Myocyte (in vitro differentiated cells): ENCODE data around the gene ARL5C. TPM values are rescaled to one million over a fixed set of nuclear protein-coding genes. Genes with fewer than 3 reads are reported as not detected.

ENCODE experiments used
- DNase-seq: peaks from one replicate; pipeline ENCODE4 v3.0.0-alpha.2; 2012; ENCODE audit warnings: low read depth
- total RNA-seq: library from RNA; depleted of rRNA; stranded (reverse); fragments of >200 nt; gene quantifications from 2 replicates; pipeline ENCODE4 v1.2.3, GENCODE V29; 2014

Gene ARL5C
- total RNA-seq, 1 donor from 2014 or later: not detected

- DNase-seq: no peak
Observed at GRCh38 chr17:39108461-39109375, 57.2 kb downstream of the ARL5C start.

GRCh38 chr17:39107973-39108372, 58.0 kb downstream of the ARL5C start:
- DNase-seq: no peak

- DNase-seq: no peak
Observed at GRCh38 chr17:39107155-39107554, 58.8 kb downstream of the ARL5C start.

Other genes with a start within 250 kb of the ARL5C start
- gene FBXO47, start 198.8 kb downstream of the ARL5C start, total RNA-seq: not detected in 2 replicates
- gene PLXDC1, start 14.5 kb downstream of the ARL5C start, total RNA-seq: 49.7 and 65.3 TPM in 2 replicates
- 190 and 408 TPM in 2 replicates for gene CACNB1, start 31.5 kb upstream of the ARL5C start, total RNA-seq
- gene RPL19, start 34.1 kb upstream of the ARL5C start, total RNA-seq: 1,695 and 1,875 TPM in 2 replicates
- 0.11 and 0.16 TPM in 2 replicates for gene STAC2, start 59.8 kb upstream of the ARL5C start, total RNA-seq
- 9.4 and 11.2 TPM in 2 replicates for gene FBXL20, start 235.5 kb upstream of the ARL5C start, total RNA-seq